GM21619 (cell line): ENCODE measurements around the gene SPECC1.
"Not testable (repeated sequence)": the region's sequence is repeated elsewhere in the genome, so short reads cannot be mapped to it uniquely, and the experiment has no call there.

ENCODE experiments used
- ATAC-seq: cut with Tn5 transposase; IDR thresholded peaks from one replicate; pipeline ENCODE4 v1.9.1; 2021; ENCODE audit not compliant: unreplicated experiment

Gene SPECC1

DNA sequence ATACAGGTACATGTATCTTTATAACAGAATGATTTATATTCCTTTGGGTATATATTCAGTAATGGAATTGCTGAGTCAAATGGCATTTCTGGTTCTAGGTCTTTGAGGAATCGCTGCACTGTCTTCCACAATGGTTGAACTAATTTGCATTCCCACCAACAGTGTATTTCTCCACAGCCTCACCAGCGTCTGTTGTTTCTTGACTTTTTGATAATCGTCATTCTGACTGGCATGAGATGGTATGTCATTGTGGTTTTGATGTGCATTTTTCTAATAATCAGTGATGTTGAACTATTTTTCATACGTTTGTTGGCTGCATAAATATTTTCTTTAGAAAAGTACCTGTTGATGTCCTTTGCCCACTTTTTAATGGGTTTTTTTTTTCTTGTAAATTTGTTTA is 156.4 kb downstream of the SPECC1 start:
- ATAC-seq, result not testable (repeated sequence)

DNA sequence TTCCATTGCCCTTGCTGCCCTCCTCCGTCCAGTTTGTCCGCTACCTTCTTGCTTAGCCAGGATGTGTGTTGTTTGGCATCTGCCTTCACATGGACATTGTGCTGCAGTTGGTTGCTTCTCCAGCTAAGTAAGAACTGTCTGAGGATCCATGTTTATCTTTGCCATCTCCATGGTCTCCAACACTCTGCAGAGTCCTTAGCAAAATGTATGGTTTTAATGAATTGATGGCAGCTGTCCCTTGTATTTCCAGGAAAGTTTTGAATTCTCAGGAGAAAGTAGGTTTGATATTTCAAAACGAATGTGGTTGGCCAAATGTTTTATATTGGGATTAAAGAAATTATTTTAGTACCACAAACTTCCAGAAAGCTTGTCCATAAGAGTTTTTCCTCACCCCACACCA is 160.9 kb downstream of the SPECC1 start:
- ATAC-seq, result no peak

DNA sequence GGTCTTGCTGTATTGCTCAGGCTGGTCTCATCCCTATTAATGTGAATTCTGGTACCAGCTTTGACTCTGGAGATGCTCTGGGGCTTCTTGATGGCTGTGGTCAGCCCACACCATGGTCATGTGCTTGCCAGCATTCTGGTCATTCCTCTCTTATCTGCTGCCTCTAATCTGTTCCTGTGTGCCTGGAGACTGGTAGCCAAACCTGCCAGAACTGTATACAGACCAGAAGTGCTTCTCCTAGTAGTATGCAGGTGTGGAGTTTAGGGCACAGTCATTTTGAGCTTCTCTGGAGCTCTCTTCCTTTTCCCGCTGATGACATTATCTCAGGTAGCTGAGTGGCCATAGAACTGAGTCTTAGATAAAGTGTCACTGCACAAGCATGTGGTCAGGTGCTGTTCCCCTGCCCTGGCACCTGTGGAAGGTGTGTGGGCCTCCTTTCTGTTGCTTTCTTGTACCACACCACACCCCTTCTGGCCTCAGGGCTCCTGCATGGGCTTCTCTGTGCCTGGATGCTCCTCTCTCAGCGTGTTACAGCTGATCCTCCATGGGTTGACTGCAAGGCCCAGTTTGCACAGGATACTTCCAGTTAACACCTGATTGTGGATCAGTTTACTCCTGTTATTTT is 162.7 kb downstream of the SPECC1 start:
- ATAC-seq, result no peak

DNA sequence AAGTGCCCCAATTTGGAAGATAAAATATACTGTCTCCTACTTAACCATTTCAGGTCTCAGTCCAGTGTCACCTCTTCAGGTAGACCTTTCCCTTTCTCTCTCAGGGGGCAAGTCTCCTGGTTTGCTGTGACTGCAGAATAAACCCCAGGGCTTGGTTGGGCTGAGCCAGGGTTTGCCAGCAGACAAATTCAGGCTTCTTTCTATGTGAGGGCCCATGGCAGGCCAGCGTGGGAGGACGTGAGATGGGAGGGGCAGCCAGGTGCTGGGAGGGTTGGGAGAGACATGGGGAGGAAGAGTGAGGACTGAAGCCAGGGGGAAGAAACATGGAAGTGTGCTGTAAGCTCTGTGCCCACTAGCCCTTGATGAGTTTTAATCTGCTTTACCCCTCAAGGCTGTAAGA is 163.2 kb downstream of the SPECC1 start:
- ATAC-seq, result no peak

DNA sequence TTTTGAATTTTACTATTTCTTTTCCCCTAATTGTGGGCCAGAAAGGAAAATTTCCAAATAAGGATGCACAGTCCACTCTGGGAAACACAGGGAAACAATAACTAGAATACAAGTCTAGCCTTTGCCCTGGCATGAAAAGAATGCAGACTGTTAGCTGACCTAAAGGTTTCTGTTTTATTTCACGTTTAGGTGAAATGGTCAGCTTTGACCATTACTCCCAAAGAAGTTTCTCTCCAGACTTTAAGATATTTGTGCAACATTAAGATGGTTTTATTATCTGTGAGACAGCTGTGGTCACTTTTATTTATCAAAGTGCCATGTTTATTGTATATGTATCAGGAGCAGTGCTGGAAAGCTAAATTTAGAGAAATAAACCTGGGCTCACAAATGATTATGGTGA is 163.9 kb downstream of the SPECC1 start:
- no peak for ATAC-seq

DNA sequence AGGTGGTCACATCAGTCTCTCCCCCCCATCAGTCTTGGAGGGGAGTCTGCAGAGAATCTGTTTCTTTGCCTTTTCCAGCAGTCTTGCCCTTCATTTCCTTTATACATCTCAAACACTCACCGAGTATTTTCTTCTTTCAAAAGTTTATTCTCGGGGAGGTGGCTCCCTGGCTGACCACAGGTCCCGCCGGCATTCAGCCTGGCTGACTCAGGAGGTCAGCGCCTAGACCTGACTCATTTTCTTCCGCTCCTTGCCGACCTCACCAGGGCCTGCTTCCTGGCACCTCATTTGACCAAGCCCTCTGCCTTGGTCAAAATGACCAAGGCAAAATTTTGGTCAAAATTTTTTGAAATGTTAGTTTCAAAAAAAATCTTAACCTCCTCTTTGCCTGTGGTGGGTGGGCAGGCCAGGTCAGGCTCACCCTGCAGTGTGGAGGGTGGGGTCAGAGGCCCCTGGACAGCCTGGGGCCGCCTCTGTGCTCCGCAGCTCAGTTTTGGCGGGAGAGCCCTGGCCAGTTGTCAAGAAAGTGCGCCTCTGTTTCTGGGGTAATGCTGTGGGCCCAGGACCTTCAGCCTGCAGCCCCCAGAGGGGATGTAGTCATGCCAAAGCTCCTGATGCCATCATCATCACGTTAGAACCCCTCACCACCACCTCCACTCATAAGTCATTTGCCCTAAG is 165.6 kb downstream of the SPECC1 start:
- ATAC-seq, result no peak

DNA sequence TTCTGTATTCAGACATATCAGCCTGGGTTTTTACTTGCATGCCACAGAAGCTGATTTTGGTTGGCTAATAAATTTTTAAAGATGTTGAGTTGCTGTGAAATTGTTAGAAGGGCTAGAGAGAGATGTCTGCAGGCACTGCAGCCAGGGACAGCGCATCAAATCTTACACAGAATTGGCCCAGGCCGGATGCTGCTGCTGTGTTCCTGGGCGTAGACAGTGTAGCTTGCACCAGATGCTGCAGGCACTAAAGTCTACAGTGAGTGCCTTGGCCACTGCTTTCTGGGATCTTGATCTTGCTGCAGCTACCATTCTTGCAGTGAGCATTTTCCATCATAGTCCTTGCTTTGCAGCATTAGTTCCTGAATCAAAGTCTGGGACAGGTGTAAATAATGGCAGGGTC is 169.9 kb downstream of the SPECC1 start:
- no peak for ATAC-seq

DNA sequence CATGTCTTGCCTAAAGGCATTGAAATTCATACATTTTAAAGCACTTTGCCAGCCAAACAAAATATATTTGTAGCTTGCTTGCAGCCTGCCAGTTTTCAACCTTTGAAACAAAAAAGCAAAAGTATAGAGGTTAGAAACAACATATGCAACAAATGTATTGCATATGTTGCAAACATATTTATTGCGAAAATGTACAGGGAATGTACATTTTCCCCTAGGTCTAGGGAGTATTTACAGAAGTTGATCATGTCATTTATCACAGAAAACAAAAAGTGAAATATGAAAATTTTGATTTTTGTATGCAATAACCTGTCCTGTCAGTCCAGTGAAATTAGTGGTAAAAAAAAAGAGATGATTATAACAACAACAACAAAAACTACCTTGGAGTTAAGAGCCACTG is 171.5 kb downstream of the SPECC1 start:
- ATAC-seq, result no peak

DNA sequence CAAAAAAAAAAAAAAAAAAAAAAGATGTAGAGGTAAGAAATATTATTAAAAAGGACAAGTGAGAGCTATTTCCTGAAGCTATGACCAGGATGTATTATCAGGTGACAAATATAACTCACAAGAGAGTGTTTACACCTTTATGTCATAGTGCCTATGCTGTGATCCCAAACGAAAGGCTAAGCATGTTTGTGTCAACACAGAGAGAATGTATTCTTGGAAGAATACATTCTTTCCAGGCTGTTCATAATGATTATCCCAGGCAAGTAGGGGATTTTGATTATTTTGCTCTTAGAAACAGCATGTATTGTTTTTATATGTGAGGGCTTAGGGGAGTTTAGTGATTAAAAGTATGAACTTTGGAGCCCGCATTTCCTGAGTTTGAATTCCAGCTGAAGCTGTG is 175.0 kb downstream of the SPECC1 start:
- no peak for ATAC-seq

DNA sequence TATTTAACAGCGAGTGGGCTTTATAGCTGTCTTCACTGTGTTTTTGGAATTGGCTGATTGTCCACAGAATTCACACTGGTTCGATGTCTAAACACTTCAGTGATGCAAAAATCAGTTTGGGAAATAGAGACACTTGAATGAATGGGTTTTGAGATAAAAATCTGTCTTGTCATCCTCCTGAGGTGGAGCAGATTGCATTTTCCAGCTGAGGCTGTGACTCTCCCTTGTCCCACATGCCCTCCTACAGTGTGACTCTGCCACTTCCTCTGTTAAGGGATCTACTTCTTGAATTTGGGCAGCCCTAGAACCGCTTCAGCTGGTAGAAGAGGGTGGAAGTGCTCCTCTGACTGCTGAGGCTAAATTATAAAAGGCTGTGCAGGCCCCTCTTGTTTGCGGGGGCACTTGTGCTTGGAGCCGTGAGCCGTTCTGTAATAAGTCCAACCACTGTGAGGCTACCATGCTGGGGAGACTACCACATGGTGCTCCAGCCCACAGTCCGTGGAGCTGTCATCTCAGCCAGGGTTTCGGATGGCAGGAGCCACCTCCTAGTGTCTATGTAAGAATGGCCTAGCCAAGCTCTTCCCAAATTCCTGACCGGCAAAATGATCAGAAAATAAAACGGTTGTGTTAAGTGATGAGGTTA is 175.9 kb downstream of the SPECC1 start:
- ATAC-seq, result no peak

DNA sequence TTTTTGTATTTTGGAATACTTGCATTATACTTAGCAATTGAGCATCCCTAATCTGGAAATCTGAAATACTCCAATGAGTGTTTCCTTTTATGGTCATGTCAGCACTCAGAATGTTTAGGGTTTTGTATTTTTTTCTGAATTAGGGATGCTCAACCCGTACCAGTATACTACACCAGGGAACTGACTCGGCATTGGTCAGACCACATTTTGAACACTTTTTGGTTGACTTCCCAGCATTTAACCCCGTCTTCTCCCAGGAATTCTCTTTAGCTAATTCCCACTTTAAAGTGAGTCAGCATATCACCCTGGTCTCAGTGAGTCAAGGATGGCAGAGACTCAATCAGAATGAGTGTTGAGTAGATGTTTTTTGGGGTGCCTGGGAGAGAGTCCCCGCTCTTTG is 177.9 kb downstream of the SPECC1 start:
- ATAC-seq, result no peak

DNA sequence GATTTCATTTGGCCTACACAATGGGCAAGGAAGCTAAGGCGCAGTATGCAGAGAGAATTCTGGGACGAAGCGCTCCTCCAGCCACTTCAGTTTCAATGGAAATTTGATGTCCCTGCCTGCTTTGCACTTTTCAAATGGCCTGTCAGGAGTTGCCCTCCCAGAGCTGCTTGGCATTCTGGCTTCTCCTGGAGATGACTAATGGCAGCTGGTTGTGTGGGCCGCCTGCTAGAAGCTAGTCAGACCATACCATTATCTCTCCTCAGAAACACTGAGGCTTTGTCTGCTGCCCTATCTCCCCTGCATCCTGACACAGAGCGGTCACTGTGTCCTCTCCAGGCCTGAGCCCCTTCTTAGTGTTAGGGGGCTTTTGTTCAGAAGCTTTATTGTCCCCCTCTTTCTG is 180.1 kb downstream of the SPECC1 start:
- no peak for ATAC-seq

DNA sequence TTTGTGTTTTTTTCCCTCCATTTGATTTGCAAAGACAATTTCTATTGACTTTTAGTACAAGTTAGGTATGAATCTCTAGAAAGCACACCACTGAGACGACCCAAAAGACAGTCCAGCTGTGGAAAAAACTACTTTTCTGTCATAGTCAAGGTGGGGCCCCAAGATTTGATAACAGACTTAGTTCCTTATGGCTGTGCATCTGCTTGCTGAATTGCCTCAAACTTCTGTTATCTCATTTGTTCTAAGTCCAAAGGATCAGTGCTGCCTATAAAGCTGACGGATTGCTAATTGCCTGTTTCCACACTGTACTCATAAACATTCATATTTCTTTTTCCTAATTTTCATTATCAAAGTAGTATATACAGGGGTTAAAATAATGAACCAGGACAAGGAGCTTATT is 180.8 kb downstream of the SPECC1 start:
- no peak for ATAC-seq

DNA sequence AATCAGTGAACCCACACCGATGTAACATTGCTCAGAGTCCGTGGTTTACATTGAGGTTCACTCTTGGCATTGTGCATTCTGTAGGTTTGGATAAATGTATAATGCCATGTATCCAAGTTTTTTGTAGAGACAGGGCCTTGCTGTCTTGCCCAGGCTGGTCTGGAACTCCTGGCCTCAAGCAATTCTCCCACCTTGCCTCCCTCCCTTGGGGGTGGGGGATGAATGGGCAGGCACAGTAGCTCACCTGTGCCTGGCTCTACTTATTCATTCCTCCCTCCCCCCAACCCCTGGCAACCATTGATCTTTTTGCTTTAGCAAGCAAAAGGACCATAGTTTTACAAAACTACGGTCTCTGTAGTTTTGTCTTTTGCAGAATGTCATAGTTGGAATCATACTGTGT is 181.4 kb downstream of the SPECC1 start:
- no peak for ATAC-seq

DNA sequence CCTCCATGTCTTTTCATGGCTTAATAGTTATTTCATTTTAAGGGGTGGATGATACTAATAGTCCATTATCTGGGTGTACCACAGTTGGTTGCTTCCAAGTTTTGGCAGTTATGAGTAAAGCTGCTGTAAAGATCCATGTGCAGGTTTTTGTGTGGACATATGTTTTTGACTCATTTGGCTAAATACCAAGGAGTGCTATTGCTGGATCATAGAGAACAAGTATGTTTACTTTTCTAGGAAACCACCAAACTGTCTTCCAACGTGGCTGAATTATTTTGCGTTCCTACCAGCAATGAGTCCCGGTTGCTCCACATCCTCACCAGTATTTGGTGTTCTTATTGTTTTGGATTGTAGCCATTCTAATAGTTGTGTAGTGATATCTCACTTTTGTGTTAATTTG is 181.9 kb downstream of the SPECC1 start:
- no peak for ATAC-seq

DNA sequence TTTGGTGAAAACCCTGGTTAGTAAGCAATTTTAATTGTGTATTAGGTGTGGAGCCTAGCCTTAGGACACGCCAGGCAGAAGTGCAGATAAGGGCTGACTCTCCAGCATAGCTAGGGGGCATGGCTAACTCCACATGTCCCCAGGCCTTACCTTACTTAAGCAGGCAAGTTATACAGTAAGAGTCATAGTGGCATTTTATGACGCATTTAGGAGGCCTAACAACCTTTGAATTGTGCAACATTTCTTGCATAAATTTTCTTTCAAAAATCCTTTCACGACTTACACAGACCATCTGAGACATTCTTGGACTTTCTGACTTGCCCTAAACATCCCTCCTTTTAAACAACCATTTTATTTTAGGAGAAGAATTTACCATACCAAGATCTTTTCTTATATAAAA is 187.1 kb downstream of the SPECC1 start:
- not testable (repeated sequence) for ATAC-seq

DNA sequence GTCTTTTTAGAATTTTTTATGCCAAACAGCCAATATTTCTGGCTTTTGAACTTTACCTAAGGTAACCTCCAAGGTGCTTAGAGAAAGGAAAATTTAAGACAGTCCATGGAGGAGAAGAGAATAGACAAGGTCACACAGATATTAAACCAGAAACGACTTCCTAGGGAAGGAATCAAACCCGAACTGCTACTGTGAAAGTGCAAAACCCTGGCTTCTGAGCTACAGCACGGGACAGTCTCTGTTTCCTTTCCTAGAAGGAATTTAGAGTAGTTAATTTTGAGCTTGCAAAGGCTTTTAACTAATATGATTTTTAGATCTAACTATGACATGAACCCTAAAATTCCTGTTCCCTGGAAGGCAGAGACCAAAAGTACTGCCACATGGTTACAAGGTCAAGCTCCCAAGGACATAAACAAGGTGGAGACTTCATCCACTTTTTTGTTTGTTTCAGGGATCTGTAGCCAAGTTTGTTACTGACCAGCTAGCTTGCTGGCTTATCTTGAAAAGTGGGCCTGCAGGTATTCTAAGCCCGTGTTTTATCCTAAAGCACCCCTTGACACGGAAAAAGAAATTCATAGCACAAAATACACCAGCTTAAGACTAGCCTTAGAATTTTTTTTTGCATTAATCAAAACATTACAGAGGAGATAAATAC is 188.2 kb downstream of the SPECC1 start:
- ATAC-seq, result no peak

DNA sequence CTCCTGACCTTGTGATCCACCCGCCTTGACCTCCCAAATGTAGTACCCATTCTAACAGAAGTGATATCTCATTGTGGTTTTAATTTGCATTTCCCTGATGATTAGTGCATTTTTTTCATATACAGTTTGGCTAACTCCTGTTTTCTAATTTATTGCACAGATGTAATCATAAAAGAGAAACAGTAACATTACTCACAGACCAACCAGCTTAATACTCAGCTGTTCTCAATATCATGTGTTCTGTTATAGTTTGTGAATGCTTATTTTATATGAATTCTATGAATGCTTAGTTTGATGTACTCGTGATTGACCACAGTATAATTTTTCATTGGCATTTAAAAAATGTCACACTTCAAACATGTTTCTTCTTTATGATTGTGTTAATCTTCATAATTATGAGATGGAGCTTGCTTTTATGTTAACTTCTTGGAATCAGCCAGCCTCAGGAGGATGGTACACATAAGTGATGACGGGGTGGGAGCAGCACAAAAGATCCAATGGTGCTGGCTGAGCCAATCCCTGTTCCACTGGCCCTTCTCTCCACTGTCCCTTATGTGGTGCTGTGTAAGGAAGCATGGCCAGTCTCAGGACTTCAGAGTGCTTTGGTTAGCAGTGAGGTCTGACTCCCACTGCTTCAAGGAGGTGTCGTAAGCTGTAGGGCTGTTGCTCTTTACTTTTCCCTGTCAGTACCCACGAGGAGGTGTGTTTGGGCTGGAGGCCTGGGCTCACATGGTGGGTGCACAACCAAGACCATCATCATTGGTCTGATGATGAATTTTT is 191.0 kb downstream of the SPECC1 start:
- no peak for ATAC-seq

DNA sequence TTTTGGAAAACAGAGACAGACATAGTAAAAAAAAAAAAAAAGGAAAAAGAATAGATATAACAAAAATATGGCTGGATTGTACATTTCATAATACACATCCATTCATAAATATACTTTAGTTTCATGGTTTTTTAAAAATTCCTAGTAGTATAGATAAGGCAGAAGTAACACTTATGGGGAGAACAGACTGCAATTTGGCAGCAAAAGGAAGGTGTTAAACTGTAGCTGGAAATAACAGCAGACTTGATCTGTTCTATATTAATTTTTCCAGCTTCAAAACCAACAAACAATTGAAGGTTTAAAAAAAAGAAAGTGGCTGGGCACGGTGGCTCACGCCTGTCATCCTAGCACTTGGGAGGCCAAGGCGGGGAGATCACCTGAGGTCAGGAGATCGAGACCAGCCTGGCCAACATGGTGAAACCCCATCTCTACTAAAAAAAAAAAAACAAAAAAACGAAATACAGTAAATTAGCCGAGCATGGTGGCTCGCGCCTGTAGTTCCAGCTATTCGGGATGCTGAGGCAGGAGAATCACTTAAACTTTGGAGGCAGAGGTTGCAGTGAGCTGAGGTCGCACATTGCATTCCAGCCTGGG is 191.8 kb downstream of the SPECC1 start:
- no peak for ATAC-seq

DNA sequence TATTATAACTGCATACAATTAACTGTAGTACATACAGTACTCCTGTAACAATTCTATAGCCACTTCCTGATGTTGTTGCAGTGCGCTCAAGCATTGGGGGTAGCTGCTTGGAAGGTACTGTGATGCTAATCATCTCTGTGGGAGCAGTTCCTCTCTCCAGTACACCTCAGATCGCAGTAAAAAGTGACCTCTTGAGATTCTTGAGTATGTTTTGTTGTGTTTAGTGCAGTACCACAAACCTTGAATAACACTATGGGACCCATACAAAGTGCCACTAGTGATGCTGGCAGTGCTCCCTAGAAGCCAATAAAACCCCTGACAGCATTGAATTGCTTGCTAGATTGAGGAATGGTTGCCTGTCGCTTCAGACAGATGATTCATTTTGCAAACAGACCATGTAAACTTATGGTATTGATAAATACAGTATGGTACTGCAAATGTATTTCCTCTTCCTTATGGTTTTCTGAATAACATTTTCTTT is 193.0 kb downstream of the SPECC1 start:
- no peak for ATAC-seq

DNA sequence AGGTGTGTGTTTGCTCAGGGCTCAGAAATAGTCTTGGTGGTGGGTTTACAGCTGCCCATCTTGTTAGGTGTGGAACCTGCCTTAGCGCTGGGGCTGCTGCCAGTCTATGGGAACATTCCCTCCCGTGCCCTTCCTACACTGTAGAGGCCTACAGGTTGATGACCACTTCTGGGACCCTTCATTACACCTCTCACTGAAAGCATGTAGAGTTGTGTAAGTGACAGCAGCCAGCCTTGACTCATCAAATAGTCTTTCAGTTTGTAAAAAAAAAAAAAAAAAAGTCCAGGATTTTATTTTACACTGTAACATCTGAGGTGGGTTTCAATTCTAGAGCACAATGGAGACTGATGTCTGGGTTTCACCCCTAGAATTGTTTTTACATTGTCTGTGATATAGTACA is 193.9 kb downstream of the SPECC1 start:
- no peak for ATAC-seq
